Measurements from ENCODE around the gene GPR85. TPM values are rescaled to one million over a fixed set of nuclear protein-coding genes. Genes with fewer than 3 reads are reported as not detected.

Gene GPR85
- total and polyA plus RNA-seq, 2 donors (not counting 3 experiments of a cell fraction or from before 2014, with no cell fraction given) = 0.54 to 0.64 TPM

DNA sequence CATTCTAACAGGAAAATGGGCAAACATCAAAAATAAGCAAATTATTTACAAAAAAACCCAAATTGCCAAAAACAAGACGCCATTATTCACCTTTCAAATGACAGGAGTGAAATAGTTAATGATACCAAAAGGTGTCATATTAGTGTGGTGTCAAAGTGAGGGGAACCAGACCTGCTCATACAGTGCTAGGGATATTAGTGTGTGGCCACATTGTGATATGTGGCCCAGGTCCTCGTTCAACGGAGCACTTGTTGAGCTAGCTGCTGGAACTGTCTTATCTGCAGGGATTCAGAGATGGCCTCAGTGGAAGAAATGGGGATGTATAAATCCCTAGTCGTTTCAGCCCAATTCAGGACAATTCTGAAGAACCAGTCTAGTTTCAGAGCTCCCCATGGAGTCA lies 41.2 kb downstream of the GPR85 start:
- dilution Hi-C loops (cut with MboI; ENCODE audit: extremely low pct_ligation_motif_present, low sequenced_read_pairs) (no loop called here), intact Hi-C loops (cut with micrococcal nuclease) (no loop called here)
- DNase-seq (ENCODE audit: low read depth, low spot score) (no peak), FAIRE-seq (no peak)
- TF ChIP-seq, protein P1, sequence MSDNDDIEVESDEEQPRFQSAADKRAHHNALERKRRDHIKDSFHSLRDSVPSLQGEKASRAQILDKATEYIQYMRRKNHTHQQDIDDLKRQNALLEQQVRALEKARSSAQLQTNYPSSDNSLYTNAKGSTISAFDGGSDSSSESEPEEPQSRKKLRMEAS (IDR thresholded peaks at IDR 0.05; ENCODE audit: insufficient read depth, insufficient read length) = no peak
- TF ChIP-seq, protein P2, sequence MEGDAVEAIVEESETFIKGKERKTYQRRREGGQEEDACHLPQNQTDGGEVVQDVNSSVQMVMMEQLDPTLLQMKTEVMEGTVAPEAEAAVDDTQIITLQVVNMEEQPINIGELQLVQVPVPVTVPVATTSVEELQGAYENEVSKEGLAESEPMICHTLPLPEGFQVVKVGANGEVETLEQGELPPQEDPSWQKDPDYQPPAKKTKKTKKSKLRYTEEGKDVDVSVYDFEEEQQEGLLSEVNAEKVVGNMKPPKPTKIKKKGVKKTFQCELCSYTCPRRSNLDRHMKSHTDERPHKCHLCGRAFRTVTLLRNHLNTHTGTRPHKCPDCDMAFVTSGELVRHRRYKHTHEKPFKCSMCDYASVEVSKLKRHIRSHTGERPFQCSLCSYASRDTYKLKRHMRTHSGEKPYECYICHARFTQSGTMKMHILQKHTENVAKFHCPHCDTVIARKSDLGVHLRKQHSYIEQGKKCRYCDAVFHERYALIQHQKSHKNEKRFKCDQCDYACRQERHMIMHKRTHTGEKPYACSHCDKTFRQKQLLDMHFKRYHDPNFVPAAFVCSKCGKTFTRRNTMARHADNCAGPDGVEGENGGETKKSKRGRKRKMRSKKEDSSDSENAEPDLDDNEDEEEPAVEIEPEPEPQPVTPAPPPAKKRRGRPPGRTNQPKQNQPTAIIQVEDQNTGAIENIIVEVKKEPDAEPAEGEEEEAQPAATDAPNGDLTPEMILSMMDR (IDR thresholded peaks at IDR 0.05; ENCODE audit: extremely low read depth in 1 of 2, insufficient read depth in 1 of 2, low read depth in 1 of 2, low read length in 2 of 2) = no peak
- TF ChIP-seq POLR2A (IDR thresholded peaks at IDR 0.05; ENCODE audit: low read depth, low read length) (no peak), GATA2 (IDR thresholded peaks at IDR 0.05; ENCODE audit: insufficient read depth, insufficient read length, low read depth, low read length) (no peak), JUN (IDR thresholded peaks at IDR 0.05; ENCODE audit: borderline replicate concordance, insufficient read depth, insufficient read length, low read depth) (no peak), EZH2 (IDR thresholded peaks at IDR 0.05; ENCODE audit: borderline replicate concordance, low read depth, low read length, severe bottlenecking) (no peak), POLR2AphosphoS5 (IDR thresholded peaks at IDR 0.05; ENCODE audit: insufficient read depth, low read depth, low read length) (no peak), FOS (IDR thresholded peaks at IDR 0.05; ENCODE audit: borderline replicate concordance, insufficient read depth, low read length) (no peak), MYC (IDR thresholded peaks at IDR 0.05; ENCODE audit: low read depth, low read length) (no peak)
- Histone ChIP-seq H3K4me1 (ENCODE audit: control insufficient read depth, extremely low read depth, insufficient read depth, low read length) (no peaks in the 10 kb centered on the region), H3K9ac (replicated peaks; ENCODE audit: extremely low read depth, insufficient read depth, low read length) (no peak overlapping the region), H3K27me3 (ENCODE audit: control insufficient read depth in 2 of 2, insufficient read depth in 2 of 2, low read length in 2 of 2) (no peaks in the 10 kb centered on the region), H3K79me2 (ENCODE audit: control insufficient read depth, insufficient read depth, low read length) (no peaks in the 10 kb centered on the region), H3K27ac (ENCODE audit: insufficient read depth, low read depth, low read length) (no peak overlapping the region), H3K4me3 (replicated peaks in 1 of 3; ENCODE audit: insufficient read depth in 1 of 3, low read depth in 1 of 3, low read length in 3 of 3) (no peak overlapping the region), H2AFZ (ENCODE audit: low read depth, low read length) (no peak overlapping the region), H3K9me3 (replicated peaks; ENCODE audit: control insufficient read depth, insufficient read depth, low read length) (no peaks in the 10 kb centered on the region), H3K9me1 (replicated peaks; ENCODE audit: control insufficient read depth, extremely low read depth, insufficient read depth, low read length) (no peaks in the 10 kb centered on the region), H3K4me2 (ENCODE audit: insufficient read depth, low read length) (no peak overlapping the region), H3K36me3 (ENCODE audit: control insufficient read depth in 2 of 2, extremely low read depth in 1 of 2, insufficient read depth in 2 of 2, low read length in 2 of 2) (no peaks in the 10 kb centered on the region), H4K20me1 (replicated peaks; ENCODE audit: control insufficient read depth, extremely low read depth, insufficient read depth, low read length) (no peaks in the 10 kb centered on the region)
- ChIA-PET POLR2A (no interaction called here), CTCF (no interaction called here)
- no TSS peak for BruUV-seq (replicated peaks)
